Measurements from ENCODE around the gene NIPSNAP2. TPM values are rescaled to one million over a fixed set of nuclear protein-coding genes. Genes with fewer than 3 reads are reported as not detected.

NIPSNAP2 gene
- total and polyA plus RNA-seq, 2 of the 13 experiments (the other 11 are each of a cell fraction or from before 2014, with no cell fraction given): 40.3 to 61.5 TPM

- TF ChIP-seq ZNF792 (CRISPR knock-in tag; IDR thresholded peaks at IDR 0.05): no peak
- no peak for TF ChIP-seq JDP2 (CRISPR knock-in tag; IDR thresholded peaks at IDR 0.05; ENCODE audit: borderline replicate concordance)
- TF ChIP-seq ZNF629 (CRISPR knock-in tag; conservative IDR thresholded peaks at IDR 0.05): no peak
- no peak for TF ChIP-seq ZNF383 (CRISPR knock-in tag; IDR thresholded peaks at IDR 0.05; ENCODE audit: borderline replicate concordance)
- TF ChIP-seq PAF1 (CRISPR knock-in tag; IDR thresholded peaks at IDR 0.05): no peak
- TF ChIP-seq RELA (CRISPR knock-in tag; IDR thresholded peaks at IDR 0.05): no peak
- TF ChIP-seq SKIL (CRISPR knock-in tag; IDR thresholded peaks at IDR 0.05; ENCODE audit: borderline replicate concordance): 0 out of 2 replicates have a peak, but pooled peaks have one; percentile 64
- TF ChIP-seq ZFP90 (CRISPR knock-in tag; IDR thresholded peaks at IDR 0.05; ENCODE audit: borderline replicate concordance): no peak
- TF ChIP-seq, protein P1, sequence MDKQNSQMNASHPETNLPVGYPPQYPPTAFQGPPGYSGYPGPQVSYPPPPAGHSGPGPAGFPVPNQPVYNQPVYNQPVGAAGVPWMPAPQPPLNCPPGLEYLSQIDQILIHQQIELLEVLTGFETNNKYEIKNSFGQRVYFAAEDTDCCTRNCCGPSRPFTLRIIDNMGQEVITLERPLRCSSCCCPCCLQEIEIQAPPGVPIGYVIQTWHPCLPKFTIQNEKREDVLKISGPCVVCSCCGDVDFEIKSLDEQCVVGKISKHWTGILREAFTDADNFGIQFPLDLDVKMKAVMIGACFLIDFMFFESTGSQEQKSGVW (CRISPR knock-in tag; IDR thresholded peaks at IDR 0.05; ENCODE audit: borderline replicate concordance): no peak
- TF ChIP-seq XBP1 (CRISPR knock-in tag; IDR thresholded peaks at IDR 0.05): no peak
- no peak for TF ChIP-seq PBX2 (CRISPR knock-in tag; IDR thresholded peaks at IDR 0.05)
- TF ChIP-seq HNF4G (IDR thresholded peaks at IDR 0.05; ENCODE audit: borderline replicate concordance, low read depth, low read length): peak; percentile 46; the same call in 1 of the 2 replicates
- no peak; the same call in 1 of the 2 replicates for TF ChIP-seq HNF4G (CRISPR knock-in tag; IDR thresholded peaks at IDR 0.05; ENCODE audit: borderline replicate concordance, low read depth)
- TF ChIP-seq, protein P2, sequence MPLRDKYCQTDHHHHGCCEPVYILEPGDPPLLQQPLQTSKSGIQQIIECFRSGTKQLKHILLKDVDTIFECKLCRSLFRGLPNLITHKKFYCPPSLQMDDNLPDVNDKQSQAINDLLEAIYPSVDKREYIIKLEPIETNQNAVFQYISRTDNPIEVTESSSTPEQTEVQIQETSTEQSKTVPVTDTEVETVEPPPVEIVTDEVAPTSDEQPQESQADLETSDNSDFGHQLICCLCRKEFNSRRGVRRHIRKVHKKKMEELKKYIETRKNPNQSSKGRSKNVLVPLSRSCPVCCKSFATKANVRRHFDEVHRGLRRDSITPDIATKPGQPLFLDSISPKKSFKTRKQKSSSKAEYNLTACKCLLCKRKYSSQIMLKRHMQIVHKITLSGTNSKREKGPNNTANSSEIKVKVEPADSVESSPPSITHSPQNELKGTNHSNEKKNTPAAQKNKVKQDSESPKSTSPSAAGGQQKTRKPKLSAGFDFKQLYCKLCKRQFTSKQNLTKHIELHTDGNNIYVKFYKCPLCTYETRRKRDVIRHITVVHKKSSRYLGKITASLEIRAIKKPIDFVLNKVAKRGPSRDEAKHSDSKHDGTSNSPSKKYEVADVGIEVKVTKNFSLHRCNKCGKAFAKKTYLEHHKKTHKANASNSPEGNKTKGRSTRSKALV (CRISPR knock-in tag; IDR thresholded peaks at IDR 0.05): 0 out of 2 replicates have a peak, but pooled peaks have one; percentile 45
- no peak for TF ChIP-seq ZNF224 (CRISPR knock-in tag; IDR thresholded peaks at IDR 0.05)
- TF ChIP-seq ZNF280B (CRISPR knock-in tag; IDR thresholded peaks at IDR 0.05; ENCODE audit: borderline replicate concordance): no peak
Measured at GRCh38 chr7:55996856-55997500, 32.6 kb downstream of the NIPSNAP2 start (continued).
